ENCODE results near the gene STARD7.

GRCh38 chr2:96209011-96209728, 543 bp upstream of the STARD7 start:
- TF ChIP-seq POLR2A (IDR thresholded peaks at IDR 0.05), result no peak
- TF ChIP-seq CTCF (IDR thresholded peaks at IDR 0.05), result no peak

Data from right lobe of liver (tissue), 4 donors.